IPS-18c (cell line): ENCODE results near the gene RALGAPA1.
"Not testable (repeated sequence)": the region's sequence is repeated elsewhere in the genome, so short reads cannot be mapped to it uniquely, and the experiment has no call there.

Experiments
- H3K4me3 ChIP-seq: 2 replicates; pipeline ENCODE4 v1.7.0; 2013; ENCODE audit warnings: low read depth, mild to moderate bottlenecking, low read length, moderate library complexity; ENCODE audit not compliant: insufficient read depth
- H3K9me3 ChIP-seq: one replicate; pipeline ENCODE4 v1.6.1; 2013; ENCODE audit warnings: mild to moderate bottlenecking, low read length, moderate library complexity; ENCODE audit not compliant: control insufficient read depth, insufficient read depth

Gene RALGAPA1

GRCh38 chr14:35826218-35826951, 17.3 kb upstream of the RALGAPA1 start, which contains the start of gene BRMS1L:
TSS of gene BRMS1L (plus strand) at chr14:35826338. CDS start at chr14:35826517, 179 bp downstream.
- H3K9me3 ChIP-seq: no peaks in the 10 kb centered on the region
- peak within 1 kb of the TSS; percentile 99 for H3K4me3 ChIP-seq

- H3K9me3 ChIP-seq: no peaks in the 10 kb centered on the region
- peak overlapping the region; percentile 63 for H3K4me3 ChIP-seq
Observed at GRCh38 chr14:35825968-35826217, 16.8 kb upstream of the RALGAPA1 start.

- H3K9me3 ChIP-seq, H3K4me3 ChIP-seq: not testable (repeated sequence)
Observed at GRCh38 chr14:35824446-35825165, 15.5 kb upstream of the RALGAPA1 start.

GRCh38 chr14:35822501-35822900, 13.4 kb upstream of the RALGAPA1 start:
- no peaks in the 10 kb centered on the region for H3K9me3 ChIP-seq
- H3K4me3 ChIP-seq: no peak overlapping the region

- no peak overlapping the region for H3K4me3 ChIP-seq
- H3K9me3 ChIP-seq: no peaks in the 10 kb centered on the region
Observed at GRCh38 chr14:35821564-35822411, 12.7 kb upstream of the RALGAPA1 start.

- no peaks in the 10 kb centered on the region for H3K9me3 ChIP-seq
- H3K4me3 ChIP-seq: no peak overlapping the region
Observed at GRCh38 chr14:35819591-35820540, 10.8 kb upstream of the RALGAPA1 start.

- Histone ChIP-seq H3K4me3 (no peak overlapping the region), H3K9me3 (no peaks in the 10 kb centered on the region)
Observed at GRCh38 chr14:35818346-35819115, 9.4 kb upstream of the RALGAPA1 start.

GRCh38 chr14:35814371-35815005, 5.4 kb upstream of the RALGAPA1 start:
- H3K4me3 ChIP-seq: no peak overlapping the region

GRCh38 chr14:35810963-35811362, 1.9 kb upstream of the RALGAPA1 start:
- no peak overlapping the region for H3K4me3 ChIP-seq
- H3K9me3 ChIP-seq: no peaks in the 10 kb centered on the region

More at GRCh38 chr14:35814371-35815005, 5.4 kb upstream of the RALGAPA1 start:
- H3K9me3 ChIP-seq: no peaks in the 10 kb centered on the region

GRCh38 chr14:35809597-35809996, 502 bp upstream of the RALGAPA1 start:
- Histone ChIP-seq H3K4me3 (no peak overlapping the region), H3K9me3 (no peaks in the 10 kb centered on the region)

GRCh38 chr14:35808076-35808637, 938 bp downstream of the RALGAPA1 start:
- Histone ChIP-seq H3K4me3 (peak overlapping the region; percentile 78), H3K9me3 (no peaks in the 10 kb centered on the region)

- no peaks in the 10 kb centered on the region for H3K9me3 ChIP-seq
- H3K4me3 ChIP-seq: no peak overlapping the region
Observed at GRCh38 chr14:35807131-35807961, 1.7 kb downstream of the RALGAPA1 start.

- Histone ChIP-seq H3K9me3 (no peaks in the 10 kb centered on the region), H3K4me3 (no peak overlapping the region)
Observed at GRCh38 chr14:35806006-35806907, 2.8 kb downstream of the RALGAPA1 start.

- Histone ChIP-seq H3K9me3 (no peaks in the 10 kb centered on the region), H3K4me3 (no peak overlapping the region)
Observed at GRCh38 chr14:35797796-35798195, 11.3 kb downstream of the RALGAPA1 start.
